Effector memory CD8-positive, alpha-beta T cell (primary cell): ENCODE results near the gene CNBD2.
"Not testable (repeated sequence)": the region's sequence is repeated elsewhere in the genome, so short reads cannot be mapped to it uniquely, and the experiment has no call there.

Experiments
- ATAC-seq: fragments of 150-1000 bp; cut with Tn5 transposase; replicated peaks from 2 replicates; pipeline ENCODE4 v1.10.0; 2021; ENCODE audit warnings: mild to moderate bottlenecking, moderate library complexity
- DNase-seq, 3 experiments: peaks; one replicate each; pipeline ENCODE4 v3.0.0; 2021
- H3K27ac Mint-ChIP-seq, 2 donors: one replicate each; pipeline ENCODE4 v1.8.0; 2022; ENCODE audit warnings: mild to moderate bottlenecking in 2 of 2, mixed read lengths in 2 of 2, moderate library complexity in 2 of 2
- H3K27me3 Mint-ChIP-seq, 2 donors: one replicate each; pipeline ENCODE4 v1.8.0; 2022; ENCODE audit warnings: mixed read lengths in 2 of 2
- H3K36me3 Mint-ChIP-seq: one replicate; pipeline ENCODE4 v1.8.0; 2022; ENCODE audit warnings: mild to moderate bottlenecking, moderate library complexity, mixed read lengths; ENCODE audit not compliant: insufficient read depth
- H3K4me1 Mint-ChIP-seq, 2 donors: one replicate each; pipeline ENCODE4 v1.8.0; 2022; ENCODE audit warnings: low read depth in 2 of 2, mixed read lengths in 2 of 2
- H3K4me3 Mint-ChIP-seq, 2 donors: one replicate each; pipeline ENCODE4 v1.8.0; 2022; ENCODE audit warnings: mild to moderate bottlenecking in 2 of 2, mixed read lengths in 2 of 2, moderate library complexity in 2 of 2
- H3K9me3 Mint-ChIP-seq, 2 donors: one replicate each; pipeline ENCODE4 v1.8.0; 2022; ENCODE audit warnings: mixed read lengths in 2 of 2

Gene CNBD2

GRCh38 chr20:36017048-36017951, 48.9 kb downstream of the CNBD2 start:
- Mint-ChIP-seq H3K36me3 (no peaks in the 10 kb centered on the region), H3K27ac (no peak overlapping the region), H3K27me3 (peaks cover 0 to 7% of the 10 kb centered on the region in 2 donors), H3K9me3 (no peaks in the 10 kb centered on the region), H3K4me3 (no peak overlapping the region), H3K4me1 (no peaks in the 10 kb centered on the region)
- no peak for ATAC-seq
- DNase-seq = no peak

- peak overlapping the region in 1 of 2 donors; percentile 30 for H3K27ac Mint-ChIP-seq
- ATAC-seq (no peak), DNase-seq (no peak)
- H3K27me3 Mint-ChIP-seq = peaks cover 0 to 16% of the 10 kb centered on the region in 2 donors
- no peaks in the 10 kb centered on the region for H3K4me1 Mint-ChIP-seq
- H3K4me3 Mint-ChIP-seq = no peak overlapping the region
- no peaks in the 10 kb centered on the region for H3K36me3 Mint-ChIP-seq
- H3K9me3 Mint-ChIP-seq = no peaks in the 10 kb centered on the region
Measured at GRCh38 chr20:36018208-36018988, 50.0 kb downstream of the CNBD2 start.

- peaks cover 16 to 48% of the 10 kb centered on the region in 2 donors for H3K27me3 Mint-ChIP-seq
- H3K9me3 Mint-ChIP-seq, H3K4me3 Mint-ChIP-seq, DNase-seq, H3K36me3 Mint-ChIP-seq, H3K27ac Mint-ChIP-seq, ATAC-seq, H3K4me1 Mint-ChIP-seq: not testable (repeated sequence)
Measured at GRCh38 chr20:36026131-36026530, 57.7 kb downstream of the CNBD2 start.

GRCh38 chr20:36028106-36028808, 59.9 kb downstream of the CNBD2 start:
- Mint-ChIP-seq H3K27me3 (peaks cover 17 to 45% of the 10 kb centered on the region in 2 donors), H3K27ac (no peak overlapping the region), H3K9me3 (no peaks in the 10 kb centered on the region), H3K4me3 (no peak overlapping the region), H3K36me3 (peaks cover 3% of the 10 kb centered on the region), H3K4me1 (no peaks in the 10 kb centered on the region)
- no peak for ATAC-seq
- DNase-seq = no peak

GRCh38 chr20:36030149-36030548, 61.8 kb downstream of the CNBD2 start:
- Mint-ChIP-seq H3K27ac (peak overlapping the region in 1 of 2 donors; percentile 14), H3K4me3 (no peak overlapping the region), H3K27me3 (peaks cover 24 to 45% of the 10 kb centered on the region in 2 donors), H3K9me3 (no peaks in the 10 kb centered on the region), H3K4me1 (no peaks in the 10 kb centered on the region), H3K36me3 (peaks cover 3% of the 10 kb centered on the region)
- DNase-seq = no peak
- no peak for ATAC-seq

- H3K27ac Mint-ChIP-seq = no peak overlapping the region
- no peak for ATAC-seq
- no peak for DNase-seq
- no peaks in the 10 kb centered on the region for H3K4me1 Mint-ChIP-seq
- H3K36me3 Mint-ChIP-seq = peaks cover 3% of the 10 kb centered on the region
- no peaks in the 10 kb centered on the region for H3K9me3 Mint-ChIP-seq
- H3K4me3 Mint-ChIP-seq = no peak overlapping the region
- H3K27me3 Mint-ChIP-seq = peaks cover 17 to 36% of the 10 kb centered on the region in 2 donors
Measured at GRCh38 chr20:36031806-36032205, 63.4 kb downstream of the CNBD2 start.

GRCh38 chr20:36034875-36035274, 66.5 kb downstream of the CNBD2 start:
- Mint-ChIP-seq H3K36me3 (peaks cover 3% of the 10 kb centered on the region), H3K9me3 (no peaks in the 10 kb centered on the region), H3K27me3 (peaks cover 12 to 18% of the 10 kb centered on the region in 2 donors), H3K4me1 (no peaks in the 10 kb centered on the region), H3K4me3 (no peak overlapping the region), H3K27ac (no peak overlapping the region)
- ATAC-seq (no peak), DNase-seq (no peak)

- Mint-ChIP-seq H3K36me3 (no peaks in the 10 kb centered on the region), H3K4me3 (no peak overlapping the region), H3K9me3 (no peaks in the 10 kb centered on the region), H3K27me3 (peaks cover 9 to 11% of the 10 kb centered on the region in 2 donors), H3K4me1 (no peaks in the 10 kb centered on the region), H3K27ac (no peak overlapping the region)
- DNase-seq (no peak), ATAC-seq (no peak)
Measured at GRCh38 chr20:36035745-36036144, 67.4 kb downstream of the CNBD2 start.

- Mint-ChIP-seq H3K36me3 (no peaks in the 10 kb centered on the region), H3K4me1 (no peaks in the 10 kb centered on the region), H3K4me3 (no peak overlapping the region), H3K27me3 (peaks cover 0 to 6% of the 10 kb centered on the region in 2 donors), H3K9me3 (no peaks in the 10 kb centered on the region), H3K27ac (no peak overlapping the region)
- ATAC-seq = no peak
- DNase-seq = no peak
Measured at GRCh38 chr20:36036688-36037087, 68.3 kb downstream of the CNBD2 start.

- H3K27ac Mint-ChIP-seq = no peak overlapping the region
- DNase-seq = no peak
- H3K27me3 Mint-ChIP-seq = no peaks in the 10 kb centered on the region
- peaks cover 5% of the 10 kb centered on the region for H3K36me3 Mint-ChIP-seq
- no peaks in the 10 kb centered on the region for H3K9me3 Mint-ChIP-seq
- no peak for ATAC-seq
- no peak overlapping the region for H3K4me3 Mint-ChIP-seq
- H3K4me1 Mint-ChIP-seq = peaks cover 7 to 9% of the 10 kb centered on the region in 2 donors
Measured at GRCh38 chr20:36040571-36040970, 72.2 kb downstream of the CNBD2 start.

GRCh38 chr20:36043441-36043840, 75.1 kb downstream of the CNBD2 start:
- no peak for DNase-seq
- no peak overlapping the region for H3K4me3 Mint-ChIP-seq
- peaks cover 24 to 32% of the 10 kb centered on the region in 2 donors for H3K4me1 Mint-ChIP-seq
- peaks cover 19% of the 10 kb centered on the region for H3K36me3 Mint-ChIP-seq
- ATAC-seq = no peak
- no peak overlapping the region for H3K27ac Mint-ChIP-seq
- no peaks in the 10 kb centered on the region for H3K9me3 Mint-ChIP-seq
- no peaks in the 10 kb centered on the region for H3K27me3 Mint-ChIP-seq

- H3K4me3 Mint-ChIP-seq = no peak overlapping the region
- DNase-seq = no peak
- H3K9me3 Mint-ChIP-seq = no peaks in the 10 kb centered on the region
- ATAC-seq = no peak
- peaks cover 28 to 37% of the 10 kb centered on the region in 2 donors for H3K4me1 Mint-ChIP-seq
- peaks cover 23% of the 10 kb centered on the region for H3K36me3 Mint-ChIP-seq
- H3K27ac Mint-ChIP-seq = no peak overlapping the region
- H3K27me3 Mint-ChIP-seq = no peaks in the 10 kb centered on the region
Measured at GRCh38 chr20:36043892-36044515, 75.6 kb downstream of the CNBD2 start.

- no peaks in the 10 kb centered on the region for H3K9me3 Mint-ChIP-seq
- ATAC-seq (no peak), DNase-seq (no peak)
- H3K27ac Mint-ChIP-seq = no peak overlapping the region
- H3K4me3 Mint-ChIP-seq = no peak overlapping the region
- H3K4me1 Mint-ChIP-seq = peaks cover 36 to 48% of the 10 kb centered on the region in 2 donors
- H3K27me3 Mint-ChIP-seq = no peaks in the 10 kb centered on the region
- peaks cover 29% of the 10 kb centered on the region for H3K36me3 Mint-ChIP-seq
Measured at GRCh38 chr20:36045373-36045714, 77.0 kb downstream of the CNBD2 start.
